ENCODE measurements around the gene GOLGA8O. TPM values are rescaled to one million over a fixed set of nuclear protein-coding genes. Genes with fewer than 3 reads are reported as not detected.
"Not testable (repeated sequence)": the region's sequence is repeated elsewhere in the genome, so short reads cannot be mapped to it uniquely, and the experiment has no call there.

The GOLGA8O gene
- total and polyA plus RNA-seq, 4 donors = 0.15 to 2.6 (median 0.19) TPM; not detected in 1

DNA sequence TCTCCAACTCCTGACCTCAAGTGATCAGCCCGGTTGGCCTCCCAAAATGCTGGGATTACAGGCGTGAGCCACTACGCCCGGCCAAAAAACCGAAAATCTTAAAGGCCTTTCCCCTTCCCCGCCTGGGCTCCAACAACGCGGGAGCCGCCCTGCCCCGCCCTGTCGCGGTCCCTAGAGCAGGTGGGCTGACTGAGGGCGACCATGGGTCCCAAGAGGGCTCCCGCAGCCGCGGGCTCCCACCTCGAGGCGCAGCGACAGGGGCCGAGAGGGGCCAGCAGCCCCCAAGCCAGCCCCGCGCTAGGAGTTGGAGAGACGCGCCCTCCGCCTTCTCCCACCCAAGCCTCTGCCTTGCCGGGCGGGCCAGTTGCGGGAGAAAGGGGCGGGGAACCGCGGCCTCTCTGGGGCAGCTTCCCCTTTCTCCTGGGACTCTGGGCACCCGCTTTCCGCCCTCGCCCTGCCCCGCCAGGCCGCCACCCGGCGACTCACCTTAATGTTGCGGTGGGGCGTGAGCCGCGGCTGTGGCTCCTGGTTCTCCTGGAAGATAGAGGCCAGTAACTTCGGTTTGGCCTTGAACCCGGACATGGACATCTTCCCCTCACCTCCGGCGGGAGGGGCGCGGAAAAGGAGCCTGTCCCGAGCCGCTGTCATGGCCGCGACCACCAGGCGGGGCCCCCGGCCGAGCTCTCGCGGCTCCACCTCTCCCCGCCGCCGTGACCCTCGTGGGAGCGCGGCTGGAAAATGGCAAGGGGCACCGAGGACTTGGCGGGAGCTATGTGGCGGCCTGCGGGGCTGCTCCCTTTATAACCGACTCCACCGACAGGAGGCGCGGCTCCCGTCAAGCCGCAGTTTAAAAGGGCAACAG lies 21.1 kb downstream of the GOLGA8O start:
- H3K4me3 ChIP-seq (ENCODE audit: low read depth, low read length); H3K27me3 ChIP-seq (ENCODE audit: control insufficient read depth, insufficient read depth, low read length); H3K36me3 ChIP-seq (ENCODE audit: control insufficient read depth, insufficient read depth, low read length); H3K9me3 ChIP-seq (ENCODE audit: control insufficient read depth, insufficient read depth, low read length); H3K27ac ChIP-seq (ENCODE audit: low read depth, low read length); H3K4me1 ChIP-seq (ENCODE audit: control insufficient read depth, insufficient read depth, low read length); DNase-seq (ENCODE audit: low read depth in 4 of 6, low spot score in 6 of 6): not testable (repeated sequence)
- no CpG with 5 or more reads among the region's 73 CpGs for WGBS (ENCODE audit: insufficient coverage)

DNA sequence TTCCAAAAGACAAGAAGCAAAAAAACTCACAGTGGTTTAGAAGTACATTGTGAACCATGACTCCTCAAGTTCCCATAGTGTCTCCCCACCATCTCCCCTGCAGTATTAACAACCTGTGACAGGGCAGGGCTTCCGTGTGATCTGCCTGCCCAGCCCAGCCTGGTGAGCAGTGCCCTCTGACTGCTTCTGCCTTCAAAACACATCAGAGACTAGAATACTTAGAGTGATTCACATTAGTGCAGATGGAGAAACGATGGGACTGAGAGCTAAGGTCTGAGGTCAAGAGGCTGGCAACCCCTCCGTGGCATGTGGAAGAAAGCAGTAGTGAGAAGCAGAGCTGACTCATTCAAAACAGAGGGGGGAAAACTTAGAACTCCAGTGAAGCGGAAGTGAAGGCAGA lies 27.8 kb downstream of the GOLGA8O start:
- H3K4me1 ChIP-seq (ENCODE audit: control insufficient read depth, insufficient read depth, low read length); DNase-seq (ENCODE audit: low read depth in 4 of 6, low spot score in 6 of 6); H3K4me3 ChIP-seq (ENCODE audit: low read depth, low read length); H3K36me3 ChIP-seq (ENCODE audit: control insufficient read depth, insufficient read depth, low read length); H3K9me3 ChIP-seq (ENCODE audit: control insufficient read depth, insufficient read depth, low read length); H3K27me3 ChIP-seq (ENCODE audit: control insufficient read depth, insufficient read depth, low read length); H3K27ac ChIP-seq (ENCODE audit: low read depth, low read length): not testable (repeated sequence)
- WGBS (ENCODE audit: insufficient coverage) = no CpG with 5 or more reads among the region's 4 CpGs

DNA sequence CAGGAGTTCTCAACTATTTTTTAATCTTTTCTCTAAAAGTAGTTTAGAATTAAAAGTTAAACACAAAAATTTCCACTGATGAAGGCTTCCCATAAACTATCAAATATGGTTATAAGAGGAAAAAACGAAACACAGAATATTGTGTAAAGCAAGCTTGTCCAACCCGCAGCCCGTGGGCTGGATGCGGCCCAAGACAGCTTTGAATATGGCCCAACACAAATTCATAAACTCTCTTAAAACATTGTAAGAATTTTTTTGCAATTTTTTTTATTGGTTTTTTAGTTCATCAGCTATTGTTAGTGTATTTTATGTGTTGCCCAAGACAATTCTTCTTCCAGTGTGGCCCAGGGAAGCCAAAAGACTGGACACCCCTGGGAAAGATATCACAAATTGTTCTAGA lies 28.9 kb downstream of the GOLGA8O start:
- not testable (repeated sequence) for H3K4me1 ChIP-seq (ENCODE audit: control insufficient read depth, insufficient read depth, low read length); H3K27ac ChIP-seq (ENCODE audit: low read depth, low read length); H3K36me3 ChIP-seq (ENCODE audit: control insufficient read depth, insufficient read depth, low read length); H3K9me3 ChIP-seq (ENCODE audit: control insufficient read depth, insufficient read depth, low read length); H3K4me3 ChIP-seq (ENCODE audit: low read depth, low read length); H3K27me3 ChIP-seq (ENCODE audit: control insufficient read depth, insufficient read depth, low read length)
- DNase-seq (ENCODE audit: low read depth in 4 of 6, low spot score in 6 of 6) = peak in 2 of 6 donors; percentile 0
- no CpG with 5 or more reads among the region's 4 CpGs for WGBS (ENCODE audit: insufficient coverage)

DNA sequence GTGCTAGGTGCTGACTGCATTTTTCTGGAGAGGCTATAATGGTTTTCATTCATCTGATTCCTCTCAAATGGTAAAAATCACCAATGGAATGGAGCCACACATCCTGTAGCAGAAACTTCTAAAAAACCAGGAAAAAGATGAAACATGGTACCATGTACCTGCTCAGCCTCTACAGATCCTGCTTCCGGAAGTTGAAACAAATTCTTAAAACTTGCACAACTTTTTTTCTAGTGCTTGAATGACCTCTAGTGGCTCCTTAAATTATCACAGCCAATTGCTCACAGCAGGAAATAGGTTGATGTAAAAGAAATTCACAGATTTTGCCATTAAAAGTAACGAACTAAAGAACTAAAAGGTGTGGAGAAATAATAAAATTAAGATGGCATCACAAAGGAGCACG lies 47.5 kb downstream of the GOLGA8O start:
- not testable (repeated sequence) for H3K4me1 ChIP-seq (ENCODE audit: control insufficient read depth, insufficient read depth, low read length); H3K27me3 ChIP-seq (ENCODE audit: control insufficient read depth, insufficient read depth, low read length); H3K4me3 ChIP-seq (ENCODE audit: low read depth, low read length); DNase-seq (ENCODE audit: low read depth in 4 of 6, low spot score in 6 of 6); H3K9me3 ChIP-seq (ENCODE audit: control insufficient read depth, insufficient read depth, low read length); H3K36me3 ChIP-seq (ENCODE audit: control insufficient read depth, insufficient read depth, low read length); H3K27ac ChIP-seq (ENCODE audit: low read depth, low read length)
- no CpG with 5 or more reads among the region's 3 CpGs for WGBS (ENCODE audit: insufficient coverage)

DNA sequence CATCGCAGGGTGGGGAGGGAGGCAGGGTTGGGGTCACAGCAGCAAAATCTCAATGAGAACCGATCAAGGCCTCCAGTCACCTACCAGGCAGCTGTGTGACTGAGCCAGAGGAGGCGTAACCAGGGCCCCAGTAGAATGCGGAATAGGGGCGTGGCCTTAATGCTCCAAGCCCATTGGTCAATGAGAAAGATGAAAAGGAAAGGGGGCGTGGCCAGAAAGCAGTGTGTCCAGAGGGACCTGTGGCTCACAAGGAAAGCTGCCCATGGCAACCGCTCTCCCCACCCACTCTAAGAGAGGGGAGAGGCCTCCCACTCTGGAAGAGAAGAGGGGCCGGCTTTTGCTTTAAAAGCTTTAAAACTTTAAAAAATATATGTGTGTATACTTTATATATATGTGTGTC lies 52.2 kb downstream of the GOLGA8O start, which contains the start of gene GOLGA8K:
Gene GOLGA8K (minus strand): TSS at position 101 of the 400 bp plus-strand sequence. CDS start 98 bp downstream, at position 3.
- not testable (repeated sequence) for DNase-seq (ENCODE audit: low read depth in 4 of 6, low spot score in 6 of 6); H3K27me3 ChIP-seq (ENCODE audit: control insufficient read depth, insufficient read depth, low read length); H3K9me3 ChIP-seq (ENCODE audit: control insufficient read depth, insufficient read depth, low read length); H3K36me3 ChIP-seq (ENCODE audit: control insufficient read depth, insufficient read depth, low read length); H3K4me1 ChIP-seq (ENCODE audit: control insufficient read depth, insufficient read depth, low read length); H3K4me3 ChIP-seq (ENCODE audit: low read depth, low read length); H3K27ac ChIP-seq (ENCODE audit: low read depth, low read length)
- WGBS (ENCODE audit: insufficient coverage) = no CpG with 5 or more reads among the region's 8 CpGs

DNA sequence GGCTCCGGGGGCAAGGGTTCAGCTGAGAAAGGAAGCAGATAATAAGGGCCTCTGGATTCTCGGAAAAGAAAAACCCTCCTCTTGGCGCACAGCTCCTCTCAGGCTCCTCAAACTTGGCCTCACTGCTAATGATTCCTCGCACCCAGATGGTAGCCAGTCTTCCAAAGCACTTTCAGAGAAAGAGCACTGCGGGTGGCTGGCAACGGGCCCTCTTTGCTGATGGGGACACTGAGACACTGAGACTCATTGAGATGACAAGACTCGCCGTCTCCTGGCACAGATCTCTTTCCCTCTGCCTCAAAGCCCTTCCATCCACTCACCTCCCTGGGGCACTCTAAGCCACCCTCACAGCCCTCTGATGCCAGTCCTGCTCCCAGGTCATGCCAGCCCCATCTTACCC lies 58.9 kb downstream of the GOLGA8O start:
- WGBS (ENCODE audit: insufficient coverage) = no CpG with 5 or more reads among the region's 8 CpGs
- H3K36me3 ChIP-seq (ENCODE audit: control insufficient read depth, insufficient read depth, low read length); H3K27me3 ChIP-seq (ENCODE audit: control insufficient read depth, insufficient read depth, low read length); H3K4me3 ChIP-seq (ENCODE audit: low read depth, low read length); DNase-seq (ENCODE audit: low read depth in 4 of 6, low spot score in 6 of 6); H3K27ac ChIP-seq (ENCODE audit: low read depth, low read length); H3K4me1 ChIP-seq (ENCODE audit: control insufficient read depth, insufficient read depth, low read length); H3K9me3 ChIP-seq (ENCODE audit: control insufficient read depth, insufficient read depth, low read length): not testable (repeated sequence)

Small RNAs within 50 kb of the gene (small RNA-seq; reads per million reads assigned to genes)
- gene AC135983.5 (ENCODE audit: low replicate concordance) (not detected), gene RF00096 (ENCODE audit: low replicate concordance) (not detected), gene RN7SL539P (ENCODE audit: low replicate concordance) (not detected)

Other genes starting within 250 kb of the GOLGA8O start
- gene GOLGA8K, start 52.3 kb downstream of the GOLGA8O start, total RNA-seq = 1 to 10 TPM in 1 of 2 donors, under 1 TPM in 1; 0.50 to 1.9 TPM
- 1 to 10 TPM; 2.7 to 4.8 TPM for gene GOLGA8K, start 52.3 kb downstream of the GOLGA8O start, polyA plus RNA-seq (ENCODE audit: insufficient read length in 2 of 2)
- gene GOLGA8N, start 137.8 kb upstream of the GOLGA8O start, total RNA-seq = 10 to 100 TPM; 10.5 to 12.3 TPM
- gene GOLGA8N, start 137.8 kb upstream of the GOLGA8O start, polyA plus RNA-seq (ENCODE audit: insufficient read length in 2 of 2) = 10 to 100 TPM; 13.5 to 21.0 TPM
- 10 to 100 TPM; 16.5 to 17.5 TPM for gene ARHGAP11A, start 159.9 kb upstream of the GOLGA8O start, total RNA-seq
- 10 to 100 TPM; 16.3 to 21.3 TPM for gene ARHGAP11A, start 159.9 kb upstream of the GOLGA8O start, polyA plus RNA-seq (ENCODE audit: insufficient read length in 2 of 2)
- gene SCG5, start 186.1 kb upstream of the GOLGA8O start, total RNA-seq = 100 to 1,000 TPM; 115 to 173 TPM
- 100 to 1,000 TPM; 291 TPM for gene SCG5, start 186.1 kb upstream of the GOLGA8O start, polyA plus RNA-seq (ENCODE audit: insufficient read length in 2 of 2)

Measured in spinal cord (tissue), 10 donors.